ENCODE data around the gene KCNK18.

KCNK18 gene

DNA sequence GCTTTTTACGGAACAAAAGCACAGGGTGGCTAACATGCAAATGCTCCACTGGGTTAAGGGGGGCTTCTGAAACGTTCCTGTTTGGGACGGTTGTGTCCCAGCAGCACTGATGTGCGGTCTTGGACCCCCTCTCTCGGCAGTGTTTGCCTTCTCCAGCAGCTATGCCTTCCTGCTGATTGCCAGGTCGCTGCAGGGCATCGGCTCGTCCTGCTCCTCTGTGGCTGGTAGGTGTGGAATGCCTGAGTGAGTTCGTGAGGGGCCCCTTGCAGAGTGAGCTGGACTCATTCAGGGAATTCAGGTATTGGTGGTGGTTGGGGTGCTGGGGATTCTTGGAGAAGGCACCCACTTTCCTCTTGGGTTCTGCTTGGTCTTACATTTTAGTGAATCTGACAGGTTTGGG is 56.6 kb downstream of the KCNK18 start:
- no peak for DNase-seq (ENCODE audit: low read depth)

- no peak for DNase-seq (ENCODE audit: low read depth)
Observed at GRCh38 chr10:117254338-117254737, 57.0 kb downstream of the KCNK18 start.

- no peak for DNase-seq (ENCODE audit: low read depth)
Observed at GRCh38 chr10:117254774-117255735, 57.8 kb downstream of the KCNK18 start.

GRCh38 chr10:117255835-117256460 is 58.7 kb downstream of the KCNK18 start:
- no peak for DNase-seq (ENCODE audit: low read depth)

DNA sequence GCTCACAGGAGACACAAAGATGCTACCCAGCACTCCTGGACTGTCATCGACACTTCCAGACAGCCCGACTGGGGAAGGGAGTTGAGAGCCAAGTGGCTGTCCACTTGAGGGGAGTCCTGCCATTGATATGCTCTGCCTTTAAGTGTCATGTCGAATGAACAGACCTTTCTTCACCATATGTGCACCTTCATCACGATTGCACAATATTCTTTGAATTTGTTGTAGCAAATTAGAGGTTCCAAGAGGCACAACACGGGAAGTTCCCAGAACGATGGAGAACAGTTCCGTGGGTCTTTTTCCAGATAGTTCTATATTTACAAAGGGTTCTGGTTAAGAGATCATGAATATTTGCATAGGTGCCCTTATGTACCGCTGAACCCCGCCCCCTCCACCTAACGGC is 59.6 kb downstream of the KCNK18 start:
- DNase-seq (ENCODE audit: low read depth) = no peak

- no peak for DNase-seq (ENCODE audit: low read depth)
Observed at GRCh38 chr10:117257721-117258120, 60.4 kb downstream of the KCNK18 start.

GRCh38 chr10:117259279-117259678 is 62.0 kb downstream of the KCNK18 start:
- no peak for DNase-seq (ENCODE audit: low read depth)
